Right forelimb (tissue), 1 donor: ENCODE measurements around the gene MINDY2.
"Not testable (repeated sequence)": the region's sequence is repeated elsewhere in the genome, so short reads cannot be mapped to it uniquely, and the experiment has no call there.

Experiments used
- DNase-seq: peaks from one replicate; pipeline ENCODE4 v3.0.0-alpha.2; 2018

Gene MINDY2

DNA sequence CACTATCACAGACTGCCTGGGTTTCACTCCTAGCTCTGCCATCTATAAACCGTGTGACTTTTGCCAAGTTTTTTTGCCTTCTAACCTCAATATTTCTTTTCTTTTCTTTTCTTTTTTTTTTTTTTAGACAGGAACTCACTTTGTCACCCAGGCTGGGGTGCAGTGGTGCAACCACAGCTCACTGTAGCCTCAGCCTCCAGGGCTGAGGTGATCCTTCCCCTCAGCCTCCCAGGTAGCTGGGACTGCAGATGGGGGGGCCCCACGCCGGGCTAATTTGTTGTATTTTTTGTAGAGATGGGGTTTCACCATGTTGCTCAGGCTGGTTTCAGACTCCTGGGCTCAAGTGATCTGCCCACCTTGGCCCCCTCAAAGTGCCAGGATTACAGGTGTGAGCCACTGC, 18.4 kb upstream of the MINDY2 start:
- DNase-seq = no peak

DNA sequence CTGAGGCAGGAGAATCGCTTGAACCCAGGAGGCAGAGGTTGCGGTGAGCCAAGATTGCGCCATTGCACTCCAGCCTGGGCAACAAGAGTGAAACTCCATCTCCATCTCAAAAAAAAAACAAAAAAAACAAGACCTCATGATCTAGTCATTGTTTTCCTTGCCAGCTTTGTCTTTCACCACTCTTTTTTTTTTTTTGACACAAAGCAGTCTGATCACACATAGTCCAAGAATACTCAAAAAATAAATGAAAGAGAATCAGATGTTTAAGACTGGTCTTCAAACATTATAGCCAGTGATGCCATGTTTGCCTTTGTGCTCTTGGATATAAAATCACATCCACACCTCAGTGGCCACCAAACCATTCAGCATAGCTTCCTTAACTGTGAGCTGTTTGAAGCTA, 15.8 kb upstream of the MINDY2 start:
- DNase-seq = no peak

DNA sequence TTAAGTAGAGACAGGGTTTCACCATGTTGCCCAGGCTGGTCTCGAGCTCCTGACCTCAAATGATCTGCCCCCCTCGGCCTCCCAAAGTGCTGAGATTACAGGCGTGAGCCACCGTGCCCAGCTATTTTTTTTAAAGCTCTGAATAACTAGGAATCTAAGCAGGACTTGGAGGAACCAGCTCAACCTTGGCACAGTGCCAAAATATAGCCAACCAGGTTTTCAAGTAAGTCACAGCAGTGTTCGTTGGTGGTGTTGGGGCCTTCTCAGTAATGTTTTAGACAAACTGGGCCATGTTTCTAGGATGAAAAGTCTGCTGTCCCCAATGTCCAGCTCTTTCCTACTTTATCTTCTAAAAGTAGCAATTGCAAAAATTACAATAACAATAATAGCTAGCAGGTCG, 15.1 kb upstream of the MINDY2 start:
- no peak for DNase-seq

DNA sequence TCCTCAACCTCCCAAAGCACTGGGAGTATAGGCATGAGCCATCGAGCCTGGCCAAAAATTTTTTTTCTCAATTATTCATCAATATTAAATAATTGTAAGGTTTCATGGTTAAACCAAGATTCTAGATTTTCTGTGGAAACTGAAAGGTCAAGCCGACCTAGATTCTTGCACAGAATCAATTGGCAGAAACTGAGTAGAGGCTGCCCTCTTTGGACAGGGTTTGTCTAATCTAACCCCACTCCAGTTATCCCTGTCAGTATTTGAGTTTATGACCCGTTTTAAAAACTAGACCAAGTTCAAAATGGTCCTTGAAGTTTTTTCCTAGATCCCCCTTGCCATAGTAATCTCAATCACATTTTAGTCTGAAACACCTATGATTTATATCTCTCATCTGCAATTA, 13.0 kb upstream of the MINDY2 start:
- DNase-seq = no peak

DNA sequence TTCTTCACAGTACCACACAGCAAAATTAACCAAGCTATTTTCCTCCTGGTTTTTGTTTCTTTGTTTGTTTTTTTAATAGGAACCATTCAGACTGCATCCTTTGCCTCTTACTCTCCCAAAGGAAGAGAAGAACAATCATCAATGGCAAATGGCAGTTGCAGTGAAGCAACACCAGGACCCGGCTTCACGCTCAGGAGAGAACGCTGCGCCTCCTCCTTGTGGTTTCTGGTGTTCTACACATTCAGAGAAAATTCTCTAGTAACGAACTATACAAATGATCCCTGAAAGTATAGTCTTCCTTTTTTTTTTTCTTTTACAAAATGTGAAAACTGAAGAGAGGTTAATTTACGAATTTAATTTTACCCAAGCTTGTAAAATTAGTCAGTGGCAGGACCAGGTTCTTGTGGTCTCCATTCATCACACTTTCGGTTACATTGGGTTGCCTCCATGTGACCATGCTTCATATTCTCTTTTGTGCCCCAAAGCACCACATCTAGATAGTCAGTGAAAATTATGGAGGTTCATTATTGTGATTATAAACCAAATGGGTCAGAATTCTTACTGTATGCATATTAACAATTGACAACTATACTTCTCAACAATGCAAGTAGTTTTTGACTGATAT, 10.6 kb upstream of the MINDY2 start:
- no peak for DNase-seq

DNA sequence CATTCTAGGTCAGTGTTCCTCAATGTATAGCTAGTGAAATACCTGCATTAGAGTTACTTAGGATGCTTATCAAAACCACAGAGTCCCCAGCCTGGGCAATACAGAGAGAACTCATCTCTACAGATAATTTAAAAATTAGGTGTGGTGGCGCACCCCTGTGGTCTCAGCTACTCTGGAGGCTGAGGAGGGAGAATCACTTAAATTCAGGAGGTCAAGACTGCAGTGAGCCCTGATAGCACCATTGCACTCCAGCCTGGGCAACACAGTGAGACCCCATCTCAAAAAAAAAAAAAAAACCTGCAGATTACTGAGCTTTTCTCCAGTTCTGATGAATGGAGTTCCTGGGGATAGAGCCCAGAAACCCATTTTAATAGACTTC, 10.1 kb upstream of the MINDY2 start:
- DNase-seq = no peak

DNA sequence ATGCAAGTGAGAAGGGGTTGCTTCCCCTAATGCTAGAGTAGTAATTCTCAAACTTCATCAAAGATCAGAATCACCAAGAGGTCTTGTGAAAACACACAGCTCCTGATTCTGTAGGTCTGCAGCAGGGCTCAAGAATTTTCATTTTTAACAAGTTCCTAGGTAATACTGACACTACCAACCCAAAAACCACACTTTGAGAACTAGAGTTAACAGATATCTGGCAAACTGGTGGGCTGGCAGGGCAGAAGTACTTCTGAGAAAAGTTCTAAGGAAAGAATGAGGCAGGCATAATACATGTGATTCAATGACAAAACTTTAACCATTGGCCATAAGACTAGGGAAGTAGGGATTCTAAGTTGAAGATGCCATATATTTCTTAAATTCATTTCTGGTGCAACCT, 8.8 kb upstream of the MINDY2 start:
- DNase-seq = no peak

DNA sequence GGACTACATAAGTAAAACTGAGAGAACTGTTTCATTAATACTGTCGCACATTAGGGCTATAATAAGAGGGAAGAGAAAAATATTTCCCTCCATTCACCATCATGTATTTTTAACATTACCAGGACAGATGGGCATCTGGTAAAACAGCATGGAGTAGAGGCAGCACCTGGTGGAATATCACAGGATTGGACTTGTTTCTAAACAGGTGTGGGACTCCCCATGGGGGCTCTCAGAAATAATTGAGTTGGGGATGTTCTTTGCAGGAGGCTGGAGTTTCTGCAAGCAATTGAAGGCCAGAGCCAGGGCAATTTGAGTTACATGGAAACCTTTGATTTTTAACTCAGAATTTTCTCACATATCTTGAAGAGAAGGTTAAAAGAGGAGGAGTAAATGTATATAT, 8.4 kb upstream of the MINDY2 start:
- DNase-seq = no peak

DNA sequence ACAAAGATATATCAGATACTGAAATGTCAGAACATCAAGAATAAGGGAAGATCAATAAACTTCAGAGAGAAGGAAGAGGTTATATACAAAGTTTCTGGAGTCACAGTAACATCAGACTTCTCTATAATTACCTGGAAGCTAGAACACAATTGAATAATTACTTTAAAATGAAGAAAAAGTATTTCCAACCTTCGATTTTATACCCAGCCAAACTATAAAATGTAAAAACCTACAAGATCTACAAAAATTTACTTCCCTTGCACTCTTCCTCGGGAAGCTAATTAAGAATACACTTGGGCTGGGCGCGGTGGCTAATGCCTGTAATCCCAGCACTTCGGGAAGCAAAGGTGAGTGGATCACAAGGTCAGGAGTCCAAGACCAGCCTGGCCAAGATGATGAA, 6.6 kb upstream of the MINDY2 start:
- DNase-seq = no peak

DNA sequence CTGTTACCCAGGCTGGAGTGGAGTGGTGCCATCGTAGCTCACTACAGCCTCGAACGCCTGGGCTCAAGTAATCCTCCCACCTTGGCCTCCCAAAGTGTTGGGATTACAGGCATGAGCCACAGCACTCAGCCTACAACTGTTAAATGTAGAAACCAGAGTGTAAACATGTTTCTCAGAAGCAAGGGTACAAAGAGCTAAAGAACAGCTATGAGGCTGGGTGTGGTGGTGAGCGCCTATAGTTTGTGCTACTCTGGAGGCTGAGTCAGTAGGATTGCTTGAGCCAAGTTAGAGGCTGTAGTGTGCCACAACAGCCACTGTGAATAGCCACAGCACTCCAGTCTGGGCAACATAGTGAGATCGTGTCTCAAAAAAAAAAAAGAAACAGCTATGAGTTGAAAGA, 4.8 kb upstream of the MINDY2 start:
- DNase-seq = no peak

DNA sequence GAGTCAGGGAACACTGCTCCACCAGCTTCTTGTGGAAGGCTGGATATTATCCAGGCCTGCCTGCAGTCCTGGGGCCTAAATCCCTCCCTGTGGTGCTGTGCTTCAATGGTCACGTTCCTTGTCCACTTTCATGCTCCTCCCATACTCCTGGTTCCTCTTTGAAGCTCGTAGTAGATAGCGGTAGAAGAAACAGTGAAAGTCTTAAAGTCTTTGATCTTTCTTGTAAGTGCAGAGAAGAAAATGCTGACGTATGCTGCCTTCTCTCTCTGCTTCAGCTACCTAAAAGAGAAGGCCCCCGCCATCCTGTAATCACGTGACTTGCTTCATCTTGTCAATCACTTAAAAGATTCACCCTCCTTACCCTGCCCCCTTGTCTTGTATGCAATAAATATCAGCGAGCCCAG, 2.5 kb upstream of the MINDY2 start:
- DNase-seq = not testable (repeated sequence)

DNA sequence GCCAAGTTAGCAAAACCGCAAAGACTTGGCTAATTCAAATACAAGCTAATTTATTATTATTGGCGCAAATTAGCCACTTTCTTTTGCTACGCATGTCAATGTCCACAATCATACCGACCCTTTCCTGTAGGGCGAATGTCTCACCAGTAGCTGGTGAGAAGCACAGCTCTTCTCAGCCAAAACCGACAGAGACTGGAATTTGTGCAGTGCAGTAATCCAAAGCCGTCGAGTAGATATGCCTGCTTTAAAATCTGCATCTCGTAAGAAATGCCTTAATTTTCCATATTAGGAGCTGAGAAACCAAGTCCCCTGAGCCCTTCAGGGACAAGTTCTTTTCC, 614 bp upstream of the MINDY2 start:
- no peak for DNase-seq

DNA sequence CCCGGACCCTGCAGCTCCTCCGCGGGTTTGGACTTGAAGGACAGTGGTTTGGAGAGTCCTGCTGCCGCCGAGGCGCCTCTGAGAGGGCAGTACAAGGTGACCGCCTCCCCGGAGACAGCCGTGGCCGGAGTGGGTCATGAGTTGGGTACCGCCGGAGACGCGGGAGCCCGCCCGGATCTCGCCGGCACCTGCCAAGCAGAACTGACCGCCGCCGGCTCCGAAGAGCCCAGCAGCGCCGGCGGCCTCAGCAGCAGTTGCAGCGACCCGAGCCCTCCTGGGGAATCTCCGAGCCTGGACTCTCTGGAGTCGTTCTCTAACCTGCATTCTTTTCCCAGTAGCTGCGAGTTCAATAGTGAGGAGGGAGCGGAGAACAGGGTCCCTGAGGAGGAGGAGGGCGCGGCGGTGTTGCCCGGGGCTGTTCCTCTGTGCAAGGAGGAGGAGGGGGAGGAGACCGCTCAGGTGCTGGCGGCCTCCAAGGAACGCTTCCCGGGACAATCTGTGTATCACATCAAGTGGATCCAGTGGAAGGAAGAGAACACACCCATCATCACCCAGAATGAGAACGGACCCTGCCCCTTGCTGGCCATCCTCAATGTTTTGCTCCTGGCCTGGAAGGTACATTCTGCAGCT, 634 bp downstream of the MINDY2 start:
- DNase-seq = no peak

DNA sequence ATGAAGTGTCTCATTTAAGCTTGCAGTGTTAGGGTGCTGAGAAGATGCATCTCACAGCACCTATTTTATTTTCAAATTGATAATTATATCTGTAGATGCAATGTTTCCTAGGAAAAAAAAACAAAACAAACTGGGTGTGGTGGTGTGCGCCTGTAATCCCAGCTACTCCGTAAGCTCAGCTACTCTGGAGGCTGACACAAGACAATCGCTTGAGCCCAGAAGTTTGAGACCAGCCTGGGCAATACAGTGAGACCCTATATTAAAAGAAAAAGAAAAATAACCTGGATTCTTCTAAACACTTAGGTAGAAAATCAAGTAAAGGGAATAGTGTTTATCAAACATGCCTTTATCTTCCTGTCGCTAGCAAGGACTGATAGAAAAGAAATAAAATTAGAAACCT, 1.9 kb downstream of the MINDY2 start:
- no peak for DNase-seq

DNA sequence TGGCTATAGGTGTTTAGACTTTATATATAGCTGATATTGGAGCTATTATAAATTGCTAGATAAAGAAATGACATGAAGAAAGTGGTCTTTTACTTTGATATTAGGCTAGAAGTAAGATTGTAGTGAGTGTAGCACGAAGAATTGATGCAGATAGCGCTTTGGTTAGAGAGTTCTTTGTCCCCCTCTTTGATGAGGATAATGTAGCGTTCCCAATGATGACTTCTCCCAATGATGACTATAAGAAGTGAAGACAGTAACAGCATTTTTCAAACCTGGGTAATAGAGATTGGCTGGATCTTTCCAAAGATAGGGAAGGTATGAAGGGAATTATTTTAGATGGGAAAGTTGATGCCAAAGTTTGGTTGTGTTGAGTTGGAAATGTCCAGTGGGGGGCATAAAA, 4.3 kb downstream of the MINDY2 start:
- DNase-seq = no peak

DNA sequence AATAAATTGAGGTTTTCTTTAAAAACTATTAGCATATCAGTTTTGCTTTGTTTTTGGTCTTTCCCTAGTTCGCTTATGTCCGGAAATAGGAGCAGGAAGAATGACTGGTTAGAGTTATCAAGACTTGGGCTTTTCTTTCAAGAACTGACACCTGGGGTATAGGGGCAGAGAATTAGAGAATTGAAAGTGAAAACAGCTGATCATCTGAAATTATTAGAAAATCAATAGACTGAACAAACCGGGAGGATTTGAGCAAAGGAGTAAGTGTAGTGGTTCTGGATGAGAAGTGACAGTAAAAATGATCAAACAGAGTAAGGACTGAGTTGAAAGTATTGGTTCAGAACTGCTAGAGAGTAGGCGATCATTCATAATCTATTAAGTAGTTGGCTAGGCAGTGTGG, 6.0 kb downstream of the MINDY2 start:
- no peak for DNase-seq

DNA sequence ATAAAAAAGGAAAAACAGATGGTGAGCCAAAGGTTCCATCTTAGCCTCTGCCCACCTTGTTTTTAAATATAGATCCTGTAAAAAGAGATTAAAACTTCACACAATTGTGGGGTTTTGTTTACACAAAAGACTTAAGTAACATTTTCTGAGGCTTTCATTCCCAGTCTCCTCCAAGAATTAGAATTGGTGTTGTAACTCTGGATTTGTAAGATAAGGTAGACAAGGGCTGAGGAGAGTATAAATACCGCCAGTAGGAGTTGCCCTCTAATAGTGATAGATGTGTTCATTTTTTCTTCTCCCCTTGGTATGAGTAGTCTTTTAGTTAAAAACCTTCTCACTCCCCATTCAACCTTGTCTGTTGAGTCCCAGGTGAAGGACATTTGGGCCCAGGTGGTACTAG, 8.5 kb downstream of the MINDY2 start:
- DNase-seq = no peak

DNA sequence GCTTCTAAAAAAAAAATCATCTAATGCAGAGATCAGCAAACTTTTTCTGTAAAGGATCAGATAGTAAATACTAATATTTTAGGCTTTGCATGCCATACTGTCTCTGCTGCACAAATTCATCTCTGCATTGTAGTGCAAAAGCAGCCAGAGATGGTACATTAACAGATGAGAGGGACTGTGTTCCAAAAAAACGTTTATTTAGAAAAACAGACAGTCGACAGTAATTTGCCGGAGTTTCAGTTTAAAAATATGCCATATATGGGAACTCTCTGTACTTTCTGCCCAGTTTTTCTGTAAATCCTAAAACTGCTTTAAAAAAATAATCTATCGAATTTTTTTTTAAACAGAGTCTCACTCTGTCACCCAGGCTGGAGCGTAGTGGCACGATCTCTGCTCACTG, 14.3 kb downstream of the MINDY2 start:
- no peak for DNase-seq

DNA sequence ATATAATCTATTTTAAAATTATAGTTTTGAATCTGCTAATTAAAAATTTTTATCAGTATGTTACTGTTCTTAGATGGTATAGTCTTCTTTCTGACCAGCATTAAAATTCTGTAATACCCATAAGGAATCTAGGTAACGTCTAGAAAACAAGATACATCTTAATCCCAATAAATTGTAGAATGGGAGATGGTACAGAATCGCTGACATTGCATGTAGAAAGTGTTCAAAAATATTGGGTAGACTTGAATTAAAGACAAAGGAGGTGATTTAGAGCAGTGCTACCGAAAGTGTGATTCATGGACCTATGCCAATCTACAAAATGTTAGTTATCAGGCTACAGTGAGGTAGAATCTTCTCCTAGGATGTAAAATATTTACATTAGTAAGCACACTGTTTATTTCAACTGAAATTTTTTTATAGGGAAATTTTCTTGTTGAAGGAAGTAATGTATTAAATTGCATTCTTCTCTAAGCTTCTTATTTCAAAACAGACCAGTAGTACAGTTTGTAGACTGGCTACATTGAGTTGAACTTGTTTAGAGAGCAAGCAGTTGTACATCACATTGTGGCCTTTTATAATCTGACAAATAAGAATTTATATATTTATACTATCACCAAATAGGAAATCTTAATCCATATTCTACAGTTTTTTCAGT, 17.1 kb downstream of the MINDY2 start:
- DNase-seq = no peak

DNA sequence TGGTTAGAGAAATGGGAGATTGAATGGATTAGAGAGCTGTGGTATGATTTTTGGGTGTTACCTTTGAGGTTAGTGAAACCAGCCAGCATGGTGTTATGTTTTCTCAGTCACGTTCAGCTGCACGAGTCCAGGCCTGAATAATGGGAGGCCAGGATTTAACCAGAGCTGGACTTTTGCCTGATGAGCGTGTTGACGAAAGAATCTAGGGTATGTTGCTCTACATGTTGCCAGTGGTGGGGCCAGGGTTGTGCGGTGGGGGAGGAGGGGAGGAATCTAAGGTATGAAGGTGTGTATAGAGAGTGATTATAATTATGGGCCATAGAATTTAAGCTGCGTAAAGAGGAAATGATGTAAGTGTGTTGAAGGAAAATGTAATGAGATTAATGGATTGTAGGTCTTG, 22.8 kb downstream of the MINDY2 start:
- peak; percentile 38 for DNase-seq

DNA sequence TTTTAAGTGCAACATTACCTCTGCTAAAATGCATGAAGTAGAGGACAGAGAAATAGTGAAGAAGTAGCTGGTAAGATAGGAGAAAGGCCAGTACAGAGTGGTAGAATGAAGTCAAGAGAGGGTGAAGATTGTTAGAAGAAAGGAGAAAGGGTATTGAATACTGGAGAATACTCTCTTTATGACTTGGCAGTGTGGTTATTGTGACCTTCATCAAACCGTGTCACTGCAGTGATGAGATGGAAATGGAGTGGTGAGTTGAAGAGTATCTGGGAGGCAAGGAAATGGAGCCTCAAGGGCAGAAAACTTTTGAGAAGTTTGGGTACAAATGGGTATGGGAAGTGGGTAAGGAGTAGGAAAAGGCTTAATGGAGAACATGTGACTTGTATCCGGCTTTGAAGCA, 24.7 kb downstream of the MINDY2 start:
- no peak for DNase-seq

DNA sequence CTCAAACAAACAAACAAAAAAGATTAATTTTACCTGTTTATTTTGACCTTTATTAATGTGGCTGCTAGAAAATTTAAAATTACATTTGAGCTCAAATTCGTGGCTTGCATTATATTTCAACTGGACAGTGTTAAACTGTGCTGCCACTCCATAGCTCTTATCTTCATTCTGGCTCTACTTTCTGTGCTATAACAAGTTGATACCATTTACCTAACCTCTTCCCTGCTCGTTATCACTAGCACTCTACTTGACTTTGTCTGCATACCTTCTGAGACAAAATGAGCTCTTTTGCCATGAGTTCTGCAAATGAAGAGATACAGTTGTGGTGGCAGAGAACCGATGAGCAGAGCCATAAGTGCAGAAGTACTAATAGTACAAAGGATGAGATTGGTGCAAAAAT, 26.4 kb downstream of the MINDY2 start:
- DNase-seq = no peak

DNA sequence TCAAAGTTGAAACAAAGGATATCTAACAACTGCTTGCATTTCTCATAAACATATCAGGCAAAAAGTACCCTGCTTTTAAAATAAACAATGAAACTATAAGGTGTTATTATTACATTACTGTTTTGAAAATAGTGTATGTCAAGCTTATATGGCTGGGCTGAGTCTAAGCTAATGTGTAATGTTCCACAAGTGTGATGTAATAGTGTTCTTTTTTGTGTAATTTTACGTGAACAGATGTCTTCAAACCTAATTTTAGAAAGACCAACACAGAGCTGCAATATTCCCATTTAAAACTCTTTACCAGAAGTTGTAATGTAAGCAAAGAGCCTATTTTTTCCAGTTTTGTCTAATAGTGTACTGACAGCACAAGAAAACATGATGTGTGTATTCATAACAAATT, 34.0 kb downstream of the MINDY2 start:
- DNase-seq = no peak

DNA sequence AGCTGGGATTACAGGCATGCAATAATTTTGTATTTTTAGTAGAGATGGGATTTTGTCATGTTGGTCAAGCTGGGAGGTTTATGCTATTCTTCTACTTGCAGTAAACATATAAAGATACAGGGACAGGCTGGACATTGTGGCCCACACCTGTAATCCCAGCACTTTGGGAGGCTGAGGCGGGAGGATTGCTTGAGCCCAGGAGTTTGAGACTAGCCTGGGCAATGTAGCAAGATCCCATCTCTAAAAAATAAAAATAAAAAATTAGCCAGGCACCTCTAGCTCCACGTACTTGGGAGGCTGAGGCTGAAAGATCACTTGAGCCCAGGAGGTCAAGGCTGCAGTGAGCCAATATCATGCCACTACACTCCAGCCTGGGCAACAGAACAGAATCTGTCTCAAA, 52.2 kb downstream of the MINDY2 start:
- not testable (repeated sequence) for DNase-seq

DNA sequence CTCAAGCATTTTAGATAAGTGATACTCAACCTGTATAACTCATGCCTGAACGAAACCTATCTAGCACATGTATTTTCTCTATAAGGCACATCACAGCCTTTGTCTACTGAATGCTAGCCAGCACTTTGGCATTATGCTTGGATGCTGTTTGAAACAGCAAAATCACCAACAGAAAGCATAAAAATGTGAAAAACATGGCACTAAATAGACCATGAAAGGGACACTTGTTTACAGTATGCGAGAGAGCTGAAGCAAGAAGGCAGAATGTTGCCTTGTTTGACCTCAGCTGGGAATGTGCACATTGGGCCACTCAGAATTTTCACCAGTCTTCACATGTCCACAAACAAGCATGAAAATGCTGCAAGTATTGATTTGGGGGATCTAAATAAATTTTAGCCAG, 59.5 kb downstream of the MINDY2 start:
- DNase-seq = no peak
